GM23248 (cell line): ENCODE results near the gene TBC1D22A. TPM values are rescaled to one million over a fixed set of nuclear protein-coding genes. Genes with fewer than 3 reads are reported as not detected.

ENCODE experiments used
- DNase-seq: peaks from one replicate; pipeline ENCODE4 v3.0.0-alpha.2; 2015
- H2AFZ ChIP-seq: fragments of 200-600 bp; sonication (generic); 2 replicates; pipeline ENCODE4 v1.6.1; 2016; ENCODE audit warnings: antibody characterized with exemption
- H3F3A ChIP-seq: fragments of 200-600 bp; sonication (generic); 2 replicates; pipeline ENCODE4 v1.6.1; 2016; ENCODE audit warnings: mild to moderate bottlenecking, antibody characterized with exemption, mixed run types; ENCODE audit not compliant: insufficient read depth
- H3K27ac ChIP-seq: fragments of 200-600 bp; sonication (generic); 2 replicates; pipeline ENCODE4 v1.5.1; 2016; ENCODE audit warnings: mild to moderate bottlenecking
- H3K27me3 ChIP-seq: fragments of 200-600 bp; sonication (generic); replicated peaks from 2 replicates; pipeline ENCODE4 v1.6.1; 2016; ENCODE audit warnings: mild to moderate bottlenecking; ENCODE audit not compliant: insufficient read depth
- H3K36me3 ChIP-seq: fragments of 200-600 bp; sonication (generic); 2 replicates; pipeline ENCODE4 v1.6.1; 2016; ENCODE audit warnings: low read depth, mild to moderate bottlenecking
- H3K4me1 ChIP-seq: fragments of 200-600 bp; sonication (generic); 2 replicates; pipeline ENCODE4 v1.6.1; 2016; ENCODE audit warnings: mild to moderate bottlenecking; ENCODE audit not compliant: insufficient read depth
- H3K4me2 ChIP-seq: fragments of 200-600 bp; sonication (generic); one replicate; pipeline ENCODE4 v1.6.1; 2016; ENCODE audit warnings: mild to moderate bottlenecking; ENCODE audit not compliant: unreplicated experiment
- H3K4me3 ChIP-seq: fragments of 200-600 bp; sonication (generic); 2 replicates; pipeline ENCODE4 v1.5.1; 2016; ENCODE audit warnings: mild to moderate bottlenecking
- H3K79me2 ChIP-seq: fragments of 200-600 bp; sonication (generic); 2 replicates; pipeline ENCODE4 v1.6.1; 2016; ENCODE audit warnings: mild to moderate bottlenecking; ENCODE audit not compliant: insufficient read depth
- H3K9ac ChIP-seq: fragments of 200-600 bp; sonication (generic); 2 replicates; pipeline ENCODE4 v1.6.1; 2016; ENCODE audit warnings: mild to moderate bottlenecking
- H3K9me2 ChIP-seq: fragments of 200-600 bp; sonication (generic); 2 replicates; pipeline ENCODE4 v1.6.1; 2016; ENCODE audit warnings: mixed run types, mild to moderate bottlenecking, moderate library complexity; ENCODE audit not compliant: insufficient read depth
- H3K9me3 ChIP-seq: fragments of 200-600 bp; sonication (generic); one replicate; pipeline ENCODE4 v1.6.1; 2017; ENCODE audit warnings: low read depth
- H4K20me1 ChIP-seq: fragments of 200-600 bp; sonication (generic); 2 replicates; pipeline ENCODE4 v1.6.0; 2016; ENCODE audit not compliant: insufficient read depth
- EZH2 ChIP-seq: fragments of 200-600 bp; sonication (generic); IDR thresholded peaks from 2 replicates; pipeline ENCODE4 v1.6.1; 2018; ENCODE audit warnings: antibody characterized with exemption, mild to moderate bottlenecking; ENCODE audit not compliant: insufficient read depth, poor library complexity, severe bottlenecking
- EZH2phosphoT487 ChIP-seq: fragments of 200-600 bp; sonication (generic); IDR thresholded peaks from 2 replicates; pipeline ENCODE4 v1.6.1; 2018; ENCODE audit warnings: antibody characterized with exemption, moderate library complexity, mild to moderate bottlenecking, low read depth; ENCODE audit not compliant: insufficient read depth
- WGBS, 2 experiments: methylation state at CpG; one replicate each; pipeline ENCODE4 v1.1.6; 2015 to 2017; ENCODE audit warnings: low lambda C conversion rate in 2 of 2, low coverage in 1 of 2; ENCODE audit errors: missing lambda C conversion rate in 2 of 2; 5-methylcytosine and 5-hydroxymethylcytosine counted together
- in situ Hi-C: fragments of 300-500 bp; cut with MboI; formaldehyde crosslinking; loops from 2 replicates; pipeline ENCODE4 v1.15.0; 2020
- polyA plus RNA-seq: library from polyadenylated mRNA; unstranded; fragments of >200 nt; fragmentation: Nextera tagmentation; extraction: Ambion mirVana; gene quantifications from 2 replicates; pipeline ENCODE4 v1.2.1, GENCODE V29; 2016
- total RNA-seq: library from RNA; depleted of rRNA; stranded (reverse); fragments of >200 nt; shearing (Covaris generic); gene quantifications from 2 replicates; pipeline ENCODE4 v1.2.3, GENCODE V29; 2014

The TBC1D22A gene
- total and polyA plus RNA-seq, 2 experiments from 2014 or later, result 12.3 to 16.9 TPM

DNA sequence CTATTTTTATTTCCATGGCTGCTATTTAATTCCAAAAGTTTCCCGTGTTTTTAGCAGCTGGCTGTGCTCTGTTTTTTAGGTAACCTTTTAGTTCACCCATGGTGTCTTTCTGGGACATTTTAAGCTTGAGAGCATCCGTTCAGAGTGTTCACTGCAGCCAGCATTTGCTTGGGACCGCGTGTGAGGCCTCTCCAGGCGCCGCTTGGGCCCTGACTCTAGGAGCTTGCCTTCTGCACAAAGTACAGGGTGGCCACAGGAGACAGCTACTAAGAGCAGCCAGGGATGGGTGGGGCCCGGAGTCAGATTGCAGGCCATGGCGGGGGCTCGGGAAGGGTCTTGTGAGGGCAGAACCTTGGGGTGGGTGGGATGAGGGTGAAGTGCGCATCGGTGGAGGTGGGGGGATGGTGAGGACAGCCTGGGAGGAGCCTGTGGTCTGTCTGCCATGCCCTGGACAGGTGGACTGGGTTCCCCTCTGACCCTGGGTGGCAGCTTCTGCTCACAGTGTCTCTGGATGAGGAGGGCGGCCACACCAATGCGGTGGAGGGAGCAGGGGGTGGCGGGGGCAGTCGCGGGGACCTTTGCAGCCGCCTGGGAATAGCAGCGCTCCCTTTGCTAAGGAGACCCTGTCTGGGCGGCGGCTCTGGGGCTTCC is 288.1 kb downstream of the TBC1D22A start:
- Histone ChIP-seq H3K36me3 (no peaks in the 10 kb centered on the region), H3K4me3 (no peak overlapping the region), H3F3A (no peaks in the 10 kb centered on the region), H3K4me2 (no peak overlapping the region), H3K9ac (no peak overlapping the region), H3K79me2 (no peaks in the 10 kb centered on the region), H3K9me2 (no peaks in the 10 kb centered on the region), H3K27ac (no peak overlapping the region), H3K27me3 (no peaks in the 10 kb centered on the region), H3K9me3 (no peaks in the 10 kb centered on the region), H2AFZ (no peak overlapping the region), H3K4me1 (no peaks in the 10 kb centered on the region), H4K20me1 (no peaks in the 10 kb centered on the region)
- TF ChIP-seq EZH2phosphoT487 (no peak), EZH2 (no peak)
- in situ Hi-C loops, result no loop called here
- 85 to 87% methylated on average over 17 to 20 of the region's 20 CpGs for WGBS, 2 experiments
- DNase-seq, result no peak

DNA sequence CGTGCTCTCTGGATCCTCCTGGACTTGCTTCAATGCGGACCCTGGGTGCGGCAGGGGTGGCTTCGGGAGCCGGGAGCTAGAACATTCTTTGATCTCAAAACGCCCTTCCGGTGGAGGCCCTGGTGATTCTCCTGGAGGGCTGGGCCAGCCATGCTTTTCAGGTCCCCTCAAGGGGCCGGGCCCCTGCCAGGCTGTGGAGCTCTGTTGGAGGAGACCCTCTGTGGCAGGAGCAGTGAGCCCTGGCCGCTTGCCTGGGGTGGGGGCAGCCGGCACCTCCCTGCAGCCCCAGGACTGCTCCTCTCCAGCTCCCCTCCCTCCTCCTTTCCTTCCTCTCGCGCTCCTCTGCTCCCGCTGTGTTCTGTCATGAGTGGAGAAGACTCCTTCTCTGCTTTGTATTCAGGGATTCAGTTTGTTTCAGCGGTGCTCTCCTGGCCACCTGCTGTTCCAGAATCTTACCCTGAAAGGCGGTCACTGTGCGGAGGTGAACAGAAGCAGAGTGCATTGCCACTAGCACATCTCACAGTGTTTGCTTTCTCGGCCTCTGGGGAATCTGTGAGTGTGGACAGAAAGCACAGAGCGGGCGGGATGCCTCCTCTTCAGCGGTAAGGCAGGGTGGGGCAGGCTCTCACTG is 289.1 kb downstream of the TBC1D22A start:
- H3K9me3 ChIP-seq, result no peaks in the 10 kb centered on the region
- WGBS, 2 experiments, result 86% methylated on average over 19 to 20 of the region's 20 CpGs
- DNase-seq, result no peak
- no peaks in the 10 kb centered on the region for H4K20me1 ChIP-seq
- no peak overlapping the region for H2AFZ ChIP-seq
- H3K36me3 ChIP-seq, result no peaks in the 10 kb centered on the region
- H3K4me1 ChIP-seq, result no peaks in the 10 kb centered on the region
- no peaks in the 10 kb centered on the region for H3K9me2 ChIP-seq
- H3K4me3 ChIP-seq, result no peak overlapping the region
- no peak overlapping the region for H3K27ac ChIP-seq
- in situ Hi-C loops, result no loop called here
- no peaks in the 10 kb centered on the region for H3K79me2 ChIP-seq
- TF ChIP-seq EZH2phosphoT487 (no peak), EZH2 (no peak)
- no peak overlapping the region for H3K9ac ChIP-seq
- H3K4me2 ChIP-seq, result no peak overlapping the region
- H3F3A ChIP-seq, result no peaks in the 10 kb centered on the region
- H3K27me3 ChIP-seq, result no peaks in the 10 kb centered on the region

DNA sequence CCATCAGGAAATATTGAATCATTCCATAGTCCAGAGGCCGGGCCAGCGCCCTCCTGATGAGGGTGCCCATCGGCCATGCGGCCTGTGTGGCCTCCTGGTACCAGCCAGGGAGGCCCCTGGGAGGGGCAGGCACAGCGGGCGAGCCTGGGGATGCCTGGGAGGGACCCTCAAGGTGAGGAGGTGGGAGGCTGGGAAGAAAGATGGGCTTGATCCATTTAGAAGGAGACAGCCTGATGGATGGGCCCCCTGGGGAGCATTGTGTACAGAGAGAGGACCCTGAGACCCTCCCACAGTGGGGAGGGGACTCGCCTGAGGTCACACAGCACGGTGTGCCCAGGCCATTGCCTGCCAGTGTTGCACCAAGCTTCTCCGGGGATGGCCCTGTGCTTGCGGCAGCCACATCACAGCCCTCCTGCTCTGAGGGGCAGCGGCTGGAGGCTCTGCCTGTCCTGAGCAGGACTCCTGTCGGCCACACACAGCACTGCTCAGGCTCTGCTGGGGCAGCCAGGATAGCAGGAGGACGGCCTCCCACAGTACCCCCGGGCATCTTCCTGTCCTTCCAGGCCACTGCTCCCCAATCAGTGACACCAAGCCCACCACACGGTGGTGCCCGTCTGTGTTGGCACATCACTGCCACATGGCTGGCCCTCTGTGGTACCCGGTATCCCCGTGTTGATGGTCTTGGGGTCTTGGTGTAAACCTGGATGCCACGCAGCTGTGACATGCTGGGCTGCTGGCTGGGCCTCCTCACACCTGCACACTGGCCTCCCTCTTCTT is 290.0 kb downstream of the TBC1D22A start:
- no peak overlapping the region for H3K4me2 ChIP-seq
- no peak overlapping the region for H3K27ac ChIP-seq
- TF ChIP-seq EZH2phosphoT487, result no peak
- no peak for TF ChIP-seq EZH2
- H3K4me3 ChIP-seq, result no peak overlapping the region
- H4K20me1 ChIP-seq, result no peaks in the 10 kb centered on the region
- H2AFZ ChIP-seq, result no peak overlapping the region
- no peak overlapping the region for H3K9ac ChIP-seq
- no peaks in the 10 kb centered on the region for H3K79me2 ChIP-seq
- no peaks in the 10 kb centered on the region for H3K36me3 ChIP-seq
- H3F3A ChIP-seq, result no peaks in the 10 kb centered on the region
- in situ Hi-C loops, result no loop called here
- H3K4me1 ChIP-seq, result no peaks in the 10 kb centered on the region
- H3K27me3 ChIP-seq, result no peaks in the 10 kb centered on the region
- 94 to 96% methylated on average over 17 of the region's 19 CpGs for WGBS, 2 experiments
- DNase-seq, result no peak
- no peaks in the 10 kb centered on the region for H3K9me2 ChIP-seq
- no peaks in the 10 kb centered on the region for H3K9me3 ChIP-seq

DNA sequence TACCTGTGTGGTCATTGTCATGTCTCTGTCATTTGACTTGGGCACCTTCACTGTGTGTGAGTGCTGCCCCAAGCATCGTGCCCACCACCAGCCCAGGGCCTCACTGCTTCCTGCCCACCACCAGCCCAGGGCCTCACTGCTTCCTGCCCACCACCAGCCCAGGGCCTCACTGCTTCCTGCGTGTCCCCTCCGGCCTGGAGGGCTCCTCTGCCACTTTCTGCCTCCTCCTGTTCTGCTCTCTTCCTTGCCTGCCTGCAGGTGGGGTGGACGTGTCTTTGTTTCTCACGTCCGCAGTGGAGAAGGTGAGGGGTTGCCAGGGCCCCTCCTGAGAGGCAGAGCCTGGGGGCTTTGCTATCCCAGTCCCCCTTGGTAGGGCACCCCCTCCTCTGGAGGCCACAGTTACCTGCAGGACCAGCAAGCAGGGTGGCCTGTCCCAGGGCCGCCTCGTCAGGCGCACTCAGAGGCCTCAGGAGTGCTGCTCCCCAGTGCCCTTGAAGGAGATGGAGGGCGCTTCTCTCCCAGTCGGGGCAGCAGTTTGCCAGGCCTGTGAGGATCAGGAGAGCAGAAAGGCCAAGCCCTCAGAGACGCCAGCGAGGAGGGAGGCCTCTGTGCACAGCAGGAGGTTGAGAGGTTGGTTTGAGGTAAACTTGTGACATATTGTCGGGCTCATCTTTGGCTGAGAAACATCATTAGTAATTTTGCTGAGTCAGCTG is 290.7 kb downstream of the TBC1D22A start:
- WGBS, 2 experiments, result 88% methylated on average over 14 of the region's 14 CpGs
- Histone ChIP-seq H3K4me2 (no peak overlapping the region), H3K9ac (no peak overlapping the region), H3F3A (no peaks in the 10 kb centered on the region), H4K20me1 (no peaks in the 10 kb centered on the region), H3K27ac (no peak overlapping the region), H3K27me3 (no peaks in the 10 kb centered on the region), H3K36me3 (no peaks in the 10 kb centered on the region), H3K4me3 (no peak overlapping the region), H3K9me3 (no peaks in the 10 kb centered on the region), H3K9me2 (no peaks in the 10 kb centered on the region), H3K79me2 (no peaks in the 10 kb centered on the region), H3K4me1 (no peaks in the 10 kb centered on the region), H2AFZ (no peak overlapping the region)
- in situ Hi-C loops, result no loop called here
- TF ChIP-seq EZH2, result no peak
- DNase-seq, result no peak
